HG03432 (cell line): ENCODE measurements around the gene SPRYD7.
"Not testable (repeated sequence)": the region's sequence is repeated elsewhere in the genome, so short reads cannot be mapped to it uniquely, and the experiment has no call there.

Source experiments
- ATAC-seq: cut with Tn5 transposase; IDR thresholded peaks from one replicate; pipeline ENCODE4 v1.9.1; 2021; ENCODE audit warnings: mild to moderate bottlenecking, moderate library complexity; ENCODE audit not compliant: unreplicated experiment

The SPRYD7 gene, protein sequence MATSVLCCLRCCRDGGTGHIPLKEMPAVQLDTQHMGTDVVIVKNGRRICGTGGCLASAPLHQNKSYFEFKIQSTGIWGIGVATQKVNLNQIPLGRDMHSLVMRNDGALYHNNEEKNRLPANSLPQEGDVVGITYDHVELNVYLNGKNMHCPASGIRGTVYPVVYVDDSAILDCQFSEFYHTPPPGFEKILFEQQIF

DNA sequence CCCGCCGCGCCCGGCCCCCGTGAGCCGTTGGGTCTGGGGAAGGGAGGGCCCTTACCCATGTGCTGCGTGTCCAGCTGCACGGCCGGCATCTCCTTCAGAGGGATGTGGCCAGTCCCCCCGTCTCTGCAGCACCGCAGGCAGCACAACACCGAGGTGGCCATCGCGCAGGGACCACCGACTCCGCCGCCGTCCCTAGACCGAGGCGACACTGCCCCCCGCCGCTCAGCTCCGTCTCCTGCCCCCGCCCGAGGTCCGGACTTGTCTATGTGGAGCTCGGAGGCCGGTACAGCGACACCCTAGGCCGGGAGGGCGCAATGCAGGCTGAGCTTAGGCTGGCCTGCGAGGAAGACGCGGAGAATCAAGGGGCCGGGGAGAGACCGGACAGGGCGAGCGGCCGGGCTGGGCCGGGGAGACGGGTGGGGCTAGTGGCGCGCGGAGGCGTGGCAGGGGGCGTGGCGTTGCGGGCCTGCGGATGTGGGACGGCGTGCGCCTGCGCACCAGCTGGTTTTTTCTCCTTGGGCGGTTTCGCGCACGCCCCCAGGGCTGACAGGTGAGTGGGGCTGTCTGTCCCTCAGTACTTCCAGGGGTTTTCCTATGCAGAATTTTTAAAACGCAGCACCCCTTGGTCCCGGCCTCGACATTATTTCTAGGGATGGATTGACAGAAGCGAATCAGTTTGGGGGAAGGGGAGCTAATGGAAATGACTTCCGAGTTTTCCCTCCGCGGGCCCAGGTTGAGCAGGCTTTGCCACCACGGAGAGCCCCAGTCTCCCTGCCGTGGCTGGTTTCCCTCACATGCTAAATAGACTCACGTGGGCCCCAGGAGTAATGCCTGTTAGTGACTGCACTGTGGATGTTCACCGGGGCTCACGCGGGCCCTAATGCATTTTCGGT lies at the start of gene SPRYD7:
Gene SPRYD7, minus strand, starts transcription at position 266 of the 893 bp plus-strand sequence. Its CDS starts 105 bp downstream, at position 161.
- peak; percentile 98 for ATAC-seq

DNA sequence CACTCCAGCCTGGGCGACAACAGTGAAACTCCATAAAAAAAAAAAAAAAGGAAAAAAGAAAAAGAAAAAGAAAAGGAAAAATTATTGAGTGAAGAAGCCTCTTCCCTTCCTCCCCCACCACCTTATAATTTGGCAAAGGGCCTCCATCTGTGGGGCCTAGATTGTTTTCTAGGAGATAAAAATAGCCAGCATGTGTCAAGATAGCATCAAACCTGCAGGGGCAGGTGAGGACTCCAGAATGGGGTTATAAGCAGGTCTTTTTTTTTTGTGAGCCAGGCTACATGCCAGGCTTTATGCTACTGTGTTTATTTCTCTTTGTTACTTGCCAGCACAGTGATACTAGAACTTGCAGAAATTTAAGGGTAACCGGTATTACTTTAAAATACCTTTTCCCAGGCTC lies 49.0 kb upstream of the SPRYD7 start:
- no peak for ATAC-seq

DNA sequence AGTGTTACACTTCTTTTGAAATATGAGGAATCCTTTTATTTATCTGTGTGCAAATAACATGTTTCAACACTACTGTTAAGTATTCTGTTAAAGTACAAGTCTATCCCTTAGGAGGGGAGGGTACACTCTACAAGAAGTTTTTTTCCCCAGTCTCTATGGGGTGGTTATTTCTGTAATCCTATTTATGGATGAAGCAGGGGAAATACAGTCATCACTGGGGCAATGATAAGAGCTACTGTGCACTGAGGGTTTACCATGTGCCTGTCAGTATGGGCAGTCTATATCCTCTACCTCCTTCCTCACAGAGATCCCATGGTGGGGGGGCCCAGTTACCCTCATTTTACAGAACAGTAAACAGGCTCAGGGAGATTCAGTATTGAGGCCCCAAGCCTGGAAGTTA lies 44.1 kb upstream of the SPRYD7 start:
- ATAC-seq: no peak

DNA sequence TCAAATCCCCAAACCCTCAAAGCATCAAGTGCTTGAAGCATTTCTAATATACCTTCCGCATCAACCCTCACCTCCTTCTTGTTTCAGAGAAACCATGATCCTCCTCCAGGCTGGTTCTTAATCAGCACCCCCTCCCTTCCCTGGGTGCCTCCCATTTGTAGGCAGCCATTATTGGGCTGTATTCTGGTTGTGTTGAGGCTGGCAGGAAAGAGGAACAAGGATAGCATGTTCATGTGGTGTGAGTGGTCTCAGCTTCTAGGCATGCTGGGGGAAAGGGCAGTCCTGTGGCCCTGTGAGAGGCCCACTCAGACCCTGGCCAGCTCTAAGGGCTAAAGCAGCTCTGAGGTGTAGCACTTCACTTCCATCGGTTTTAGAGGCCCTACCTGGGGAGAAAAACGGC lies 41.9 kb upstream of the SPRYD7 start:
- ATAC-seq: no peak

DNA sequence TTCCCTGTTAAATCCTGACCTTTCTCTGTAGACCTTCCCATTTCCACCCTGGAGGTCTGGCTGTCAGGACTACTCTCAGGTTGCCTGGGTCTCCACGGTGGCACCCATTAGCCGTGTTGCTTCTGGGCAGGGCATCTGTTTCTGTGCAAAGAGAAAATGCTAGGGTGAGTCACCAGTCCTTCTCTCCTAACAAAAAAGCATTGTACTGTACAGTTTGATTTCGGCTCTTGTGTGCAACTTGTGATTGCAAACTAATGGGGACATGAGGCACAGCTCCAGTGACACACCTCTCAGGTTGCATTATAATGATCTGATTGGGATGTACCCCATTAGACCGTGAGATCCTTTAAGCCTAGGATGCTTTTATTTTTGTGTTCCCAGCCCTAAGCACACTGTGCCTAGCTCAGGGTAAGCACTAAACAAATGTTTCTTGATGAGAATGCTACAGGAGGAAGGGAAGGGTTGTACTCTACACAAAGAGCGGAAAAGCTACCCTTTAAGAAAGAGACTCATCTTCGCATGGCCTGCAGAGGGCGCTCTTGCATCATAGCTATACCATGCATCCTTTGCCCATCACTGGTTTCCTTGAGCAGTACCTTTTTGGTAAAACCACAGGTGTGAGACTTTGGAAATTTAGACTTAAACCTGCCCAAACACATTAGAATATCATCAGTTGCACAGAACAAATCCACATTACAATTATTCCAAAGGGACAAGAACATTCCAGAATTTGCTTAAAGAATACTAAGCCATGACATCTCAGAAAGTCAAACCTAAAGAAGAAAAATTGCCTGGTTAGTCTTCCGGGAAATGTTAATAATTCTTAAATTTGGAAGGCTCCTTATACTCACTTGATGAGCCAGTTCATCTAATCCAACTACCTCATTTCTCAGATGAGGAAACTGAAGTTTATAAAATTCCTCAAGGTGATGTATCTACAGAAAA lies 40.4 kb upstream of the SPRYD7 start:
- peak; percentile 60 for ATAC-seq

DNA sequence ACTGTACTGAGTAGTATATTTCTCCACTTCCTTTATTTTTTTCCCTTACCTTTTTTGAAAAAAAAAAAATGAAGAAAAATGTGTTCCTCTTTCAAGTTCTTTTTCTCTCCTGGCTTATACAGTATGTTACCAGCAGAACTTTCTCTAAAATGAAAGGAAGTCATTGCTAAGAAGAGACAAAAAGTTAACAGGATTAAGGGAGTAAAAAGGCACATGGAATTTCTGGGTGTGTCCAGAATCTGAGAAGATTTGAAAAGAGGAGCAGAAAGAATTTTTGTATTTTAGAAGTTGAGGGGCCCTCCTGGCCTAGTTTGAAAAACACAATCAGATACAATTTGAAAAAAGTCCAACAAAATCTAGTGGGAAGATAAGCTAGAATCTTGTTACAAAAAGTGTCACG lies 39.7 kb upstream of the SPRYD7 start:
- no peak for ATAC-seq

DNA sequence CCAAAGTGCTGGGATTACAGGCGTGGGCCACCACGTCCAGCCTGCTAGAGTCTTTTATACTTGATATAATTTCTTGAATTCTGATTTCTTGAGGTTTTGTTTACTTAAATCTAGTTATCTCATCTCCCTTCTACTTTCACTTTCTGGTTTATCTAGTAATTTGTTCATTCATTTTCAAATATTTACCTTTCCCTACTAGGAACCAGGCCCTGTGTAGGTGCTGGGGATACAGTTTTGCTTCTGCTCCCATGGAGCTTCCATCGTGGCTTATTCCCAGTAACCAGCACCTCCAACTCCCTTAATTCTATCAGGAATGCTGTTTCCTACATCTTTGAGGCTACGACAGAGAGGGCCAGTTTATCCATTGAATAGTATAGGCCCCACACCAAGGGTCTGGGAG lies 36.6 kb upstream of the SPRYD7 start:
- ATAC-seq: no peak

DNA sequence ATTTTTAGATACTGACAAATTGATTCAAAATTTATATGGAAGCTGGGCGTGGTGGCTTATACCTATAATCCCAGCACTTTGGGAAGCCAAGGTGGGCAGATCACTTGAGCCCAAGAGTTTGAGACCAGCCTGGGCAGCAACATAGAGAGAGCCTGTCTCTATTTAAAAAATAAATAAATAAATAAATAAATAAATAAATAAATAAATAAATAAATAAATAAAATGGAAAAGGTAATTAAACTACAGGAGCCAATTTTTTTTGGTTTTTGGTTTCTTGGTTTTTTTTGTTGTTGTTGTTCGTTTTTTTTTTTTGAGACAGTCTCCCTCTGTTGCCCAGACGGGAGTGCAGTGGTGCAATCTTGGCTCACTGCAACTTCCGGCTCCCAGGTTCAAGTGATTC lies 31.3 kb upstream of the SPRYD7 start:
- ATAC-seq: no peak

DNA sequence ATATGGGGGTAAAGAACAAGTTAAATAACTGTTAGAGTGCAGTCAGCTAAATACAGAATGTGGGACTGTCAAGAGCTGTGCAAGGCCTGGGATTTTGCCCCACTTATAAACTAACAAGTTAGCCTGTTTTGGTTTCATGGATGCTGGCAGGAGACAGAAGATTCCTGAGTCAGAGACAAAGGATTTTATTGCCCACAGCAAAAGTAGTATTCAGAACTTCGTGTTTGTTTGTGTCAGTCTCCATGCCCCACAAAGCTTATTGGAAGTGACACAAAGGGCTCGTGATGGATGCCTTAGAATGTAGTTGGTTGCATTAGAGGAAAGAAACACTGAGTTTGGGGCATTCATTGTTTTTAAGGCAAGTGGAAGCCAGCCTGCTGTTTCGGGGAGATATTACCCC lies 22.2 kb upstream of the SPRYD7 start:
- no peak for ATAC-seq

DNA sequence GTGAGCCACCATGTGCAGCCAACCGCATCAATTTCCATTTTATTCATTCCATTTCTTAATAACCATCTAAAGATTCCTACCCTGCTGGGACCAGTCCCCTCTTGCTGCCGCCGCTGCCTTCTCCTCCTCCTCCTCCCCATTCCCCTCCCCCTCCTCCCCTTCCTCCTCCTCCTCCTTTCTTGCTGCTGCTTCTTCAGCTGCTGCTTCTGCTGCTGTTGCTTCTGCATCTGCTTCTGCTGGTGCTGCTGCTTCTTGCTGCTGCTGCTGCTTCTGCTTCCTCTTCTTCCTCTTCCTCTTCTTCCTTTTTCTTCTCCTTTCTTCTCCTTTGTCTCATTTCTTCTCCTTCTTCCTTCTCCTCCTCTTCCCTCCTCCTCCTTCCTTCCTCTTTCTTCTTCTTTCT lies 20.0 kb upstream of the SPRYD7 start:
- no peak for ATAC-seq

DNA sequence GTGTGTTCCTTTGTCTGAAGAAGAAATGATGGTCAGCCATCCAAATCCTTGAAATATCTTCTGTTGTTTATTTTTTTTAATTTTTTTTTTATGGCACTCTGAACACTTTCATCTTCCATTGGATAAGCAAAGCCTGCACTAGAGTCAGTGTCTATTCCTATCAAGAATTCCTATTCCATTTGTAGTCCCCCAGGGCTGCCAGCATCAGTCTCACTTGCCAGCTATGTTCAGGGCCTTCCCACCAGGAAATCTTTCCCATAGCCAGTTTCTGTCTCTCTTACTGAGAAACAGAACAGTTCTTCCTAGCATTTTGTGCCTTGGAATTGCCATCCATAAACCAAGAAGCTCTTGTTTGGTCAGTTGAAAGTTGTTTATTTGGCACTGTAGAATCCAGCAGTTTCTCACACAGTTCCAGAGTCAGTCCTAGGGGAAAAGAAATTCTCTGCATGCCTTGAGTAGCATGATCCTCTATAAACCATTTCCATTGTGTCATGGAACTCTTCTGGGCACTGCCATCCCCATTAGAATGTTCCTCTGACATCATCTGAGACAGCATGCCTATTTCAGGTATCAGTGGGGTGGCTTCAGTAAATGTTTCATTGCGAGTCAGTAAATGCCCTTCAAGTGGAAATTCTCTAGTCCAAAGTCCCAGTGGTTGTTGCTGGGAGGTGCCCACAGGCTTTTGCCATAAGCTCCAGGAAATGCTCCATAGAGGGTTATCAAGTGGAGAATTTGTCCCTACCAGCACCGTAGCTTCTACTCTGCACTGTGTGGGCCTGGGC lies 18.7 kb upstream of the SPRYD7 start:
- no peak for ATAC-seq

DNA sequence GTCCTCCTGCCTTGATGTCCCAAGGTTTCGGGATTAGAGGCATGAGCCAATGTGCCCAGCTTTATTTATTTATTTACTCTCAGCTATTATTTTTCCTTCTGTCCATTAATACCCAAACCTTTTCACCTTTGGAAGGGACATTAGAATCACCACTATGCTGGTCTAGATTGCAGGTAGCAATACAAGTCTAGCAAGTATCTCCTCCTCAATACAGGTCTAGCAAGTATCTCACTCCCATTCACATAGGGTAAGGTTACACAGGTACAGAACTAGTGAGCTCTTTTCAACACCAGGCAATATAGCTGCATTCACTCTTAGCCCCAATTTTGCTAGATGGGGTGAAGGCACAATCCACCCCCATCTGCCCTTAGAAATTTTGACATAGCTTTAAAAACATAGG lies 17.4 kb upstream of the SPRYD7 start:
- ATAC-seq: no peak

DNA sequence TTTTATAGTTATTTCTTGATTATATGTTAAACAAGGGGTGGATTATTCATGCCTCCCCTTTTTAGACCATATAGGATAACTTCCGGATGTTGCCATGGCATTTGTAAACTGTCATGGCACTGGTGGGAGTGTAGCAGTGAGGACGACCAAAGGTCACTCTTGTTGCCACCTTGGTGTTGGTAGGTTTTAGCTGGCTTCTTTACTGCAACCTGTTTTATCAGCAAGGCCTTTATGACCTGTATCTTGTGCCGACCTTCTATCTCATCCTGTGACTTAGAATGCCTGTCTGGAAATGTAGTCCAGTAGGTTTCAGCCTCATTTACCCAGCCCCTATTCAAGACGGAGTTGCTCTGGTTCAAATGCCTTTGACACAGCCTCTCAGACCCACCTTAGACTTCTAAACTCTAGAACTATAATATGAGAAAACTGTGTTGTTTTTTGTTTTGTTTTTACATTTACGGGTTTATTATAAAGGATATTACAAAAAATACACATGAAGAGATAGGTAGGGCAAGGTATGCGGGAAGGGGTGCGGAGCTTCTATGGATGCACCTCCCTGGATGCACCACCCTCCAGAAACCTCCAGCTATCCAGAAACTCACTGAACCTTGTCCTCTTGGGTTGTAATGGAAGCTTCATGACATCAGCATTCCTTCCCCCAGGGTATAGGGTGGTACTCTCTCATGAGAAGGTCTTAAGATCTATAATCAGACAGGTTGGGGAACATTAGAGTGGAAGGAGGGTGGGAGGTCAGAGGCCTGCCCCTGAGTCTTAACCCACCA lies 15.8 kb upstream of the SPRYD7 start:
- no peak for ATAC-seq

DNA sequence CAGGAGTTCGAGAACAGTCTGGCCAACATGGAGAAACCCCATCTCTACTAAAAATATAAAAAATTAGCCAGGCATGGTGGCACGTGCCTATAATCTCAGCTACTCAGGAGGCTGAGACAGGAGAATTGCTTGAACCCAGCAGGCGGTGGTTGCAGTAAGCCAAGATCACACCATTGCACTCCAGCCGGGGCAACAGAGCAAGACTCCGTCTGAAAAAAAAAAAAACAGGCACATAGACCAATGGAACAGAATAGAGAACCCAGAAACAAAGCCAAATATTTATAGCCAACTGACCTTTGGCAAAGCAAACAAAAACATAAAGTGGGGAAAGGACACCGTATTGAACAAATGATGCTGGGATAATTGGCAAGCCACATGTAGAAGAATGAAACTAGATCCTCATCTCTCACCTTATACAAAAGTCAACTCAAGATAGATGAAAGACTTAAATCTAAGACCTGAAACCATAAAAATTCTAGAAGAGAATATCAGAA lies 12.7 kb upstream of the SPRYD7 start:
- not testable (repeated sequence) for ATAC-seq

DNA sequence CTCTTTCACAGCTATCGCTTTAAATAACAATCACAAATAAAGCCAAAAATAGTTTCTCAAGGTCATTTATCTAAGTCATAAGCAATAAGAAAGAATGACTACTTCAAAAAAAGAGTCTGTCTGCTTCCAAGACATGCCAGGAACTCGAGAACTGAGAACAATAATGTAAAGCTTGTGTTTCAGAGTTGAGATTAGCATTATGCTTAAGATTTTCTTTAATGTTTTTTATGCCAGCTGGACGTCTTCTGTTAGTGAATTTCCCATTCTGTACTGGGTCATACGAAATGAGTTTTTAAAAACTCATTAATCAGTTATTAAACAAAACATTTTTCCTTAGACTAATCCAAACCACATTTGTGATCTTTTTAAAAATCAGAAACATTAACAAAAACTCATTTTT lies 3.2 kb upstream of the SPRYD7 start:
- ATAC-seq: no peak

DNA sequence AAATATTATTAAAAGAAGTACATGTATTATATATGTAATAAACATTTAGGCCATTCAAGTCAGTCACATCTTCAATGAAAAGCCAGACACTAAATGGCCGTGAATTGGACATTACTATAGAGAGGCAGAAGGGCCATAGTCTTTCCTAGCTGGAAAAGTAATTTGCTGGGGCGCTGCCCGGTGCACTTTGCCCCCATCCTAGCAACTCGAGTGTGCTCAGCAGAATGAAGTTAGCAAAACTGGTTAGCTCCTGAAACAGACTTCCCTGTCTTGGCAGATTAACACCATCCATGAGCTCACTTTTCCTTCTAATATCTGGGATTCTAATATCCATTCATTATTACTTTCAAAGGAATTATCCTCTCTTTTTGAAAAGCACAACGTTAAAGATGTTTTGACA lies 2.8 kb upstream of the SPRYD7 start:
- ATAC-seq: no peak

DNA sequence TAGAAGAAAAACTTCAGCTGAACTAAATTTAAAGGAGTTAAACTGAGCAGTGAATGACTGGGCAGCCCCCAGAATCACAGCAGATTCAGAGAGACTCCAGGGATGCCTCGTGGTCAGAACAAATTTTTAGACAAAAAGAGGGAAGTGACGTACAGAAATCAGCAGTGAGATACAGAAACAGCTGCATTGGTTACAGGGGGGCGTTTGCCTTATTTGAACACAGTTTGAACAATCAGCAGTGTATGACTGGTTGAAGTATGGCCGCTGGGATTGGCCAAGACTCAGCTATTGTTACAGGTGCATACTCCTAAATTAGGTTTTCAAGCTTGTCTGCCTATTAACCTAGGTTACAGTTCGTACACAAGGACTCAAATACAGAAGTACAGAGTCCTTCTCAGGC lies 2.2 kb upstream of the SPRYD7 start:
- ATAC-seq: no peak

DNA sequence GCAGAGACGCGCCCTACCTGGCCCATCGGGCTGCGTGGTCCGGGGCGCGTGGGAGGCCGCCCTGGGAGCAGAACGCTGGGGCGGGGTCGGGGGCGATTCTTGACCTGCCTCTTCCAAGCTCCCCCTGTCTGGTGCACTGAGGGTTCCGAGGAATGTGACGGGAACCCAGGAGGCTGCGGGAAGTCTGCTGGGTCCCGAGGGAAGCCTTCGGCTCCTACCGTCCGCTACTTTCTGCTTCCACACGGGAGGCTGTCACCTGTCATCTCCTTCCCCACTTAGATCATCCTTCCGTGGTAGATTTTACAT lies 781 bp upstream of the SPRYD7 start:
- ATAC-seq: no peak

DNA sequence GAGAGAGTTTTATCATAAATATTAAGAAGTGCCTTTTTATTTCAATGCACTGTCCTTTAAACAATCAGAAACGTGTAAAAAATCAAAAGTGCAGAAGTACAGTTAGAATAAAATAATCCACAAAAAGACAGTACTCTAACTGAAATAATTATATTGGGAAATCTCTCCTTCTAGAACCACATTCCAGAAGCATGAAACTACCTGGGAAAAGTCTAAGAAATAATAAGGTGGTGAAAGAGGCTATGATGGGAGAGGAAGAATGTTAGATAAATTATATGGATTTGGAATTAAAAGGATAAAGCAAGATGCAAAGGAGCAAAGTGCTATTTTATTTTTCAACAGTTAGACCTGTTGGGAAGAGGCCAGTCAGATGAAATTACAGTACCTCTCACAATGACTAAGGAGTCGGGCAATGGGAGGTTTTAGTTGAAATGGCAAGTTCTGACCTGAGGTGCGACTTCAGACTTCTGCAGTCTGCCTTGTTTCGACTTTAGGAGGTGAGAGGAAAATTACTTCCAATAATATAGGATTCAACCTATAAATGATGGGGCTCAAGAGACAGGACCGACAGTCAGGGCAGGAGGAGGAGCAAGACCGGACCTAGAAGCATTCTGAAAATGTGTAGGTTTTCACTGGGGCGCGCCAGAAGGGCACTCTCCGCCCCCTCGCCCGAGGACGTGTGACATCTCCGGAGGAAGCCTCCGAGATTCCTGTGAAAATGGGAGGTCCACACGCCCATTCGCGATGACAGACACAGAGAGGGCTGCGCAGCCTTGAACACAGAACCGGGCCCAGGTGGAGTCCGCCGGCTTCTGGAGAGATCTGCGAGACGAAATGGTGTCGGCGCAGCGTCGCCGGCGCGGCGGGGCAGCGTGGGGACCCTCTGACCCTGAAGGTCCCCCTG lies 717 bp downstream of the SPRYD7 start:
- peak; percentile 34 for ATAC-seq
